Measurements from ENCODE around the gene WASL.
"Not testable (repeated sequence)": the region's sequence is repeated elsewhere in the genome, so short reads cannot be mapped to it uniquely, and the experiment has no call there.

Gene WASL

DNA sequence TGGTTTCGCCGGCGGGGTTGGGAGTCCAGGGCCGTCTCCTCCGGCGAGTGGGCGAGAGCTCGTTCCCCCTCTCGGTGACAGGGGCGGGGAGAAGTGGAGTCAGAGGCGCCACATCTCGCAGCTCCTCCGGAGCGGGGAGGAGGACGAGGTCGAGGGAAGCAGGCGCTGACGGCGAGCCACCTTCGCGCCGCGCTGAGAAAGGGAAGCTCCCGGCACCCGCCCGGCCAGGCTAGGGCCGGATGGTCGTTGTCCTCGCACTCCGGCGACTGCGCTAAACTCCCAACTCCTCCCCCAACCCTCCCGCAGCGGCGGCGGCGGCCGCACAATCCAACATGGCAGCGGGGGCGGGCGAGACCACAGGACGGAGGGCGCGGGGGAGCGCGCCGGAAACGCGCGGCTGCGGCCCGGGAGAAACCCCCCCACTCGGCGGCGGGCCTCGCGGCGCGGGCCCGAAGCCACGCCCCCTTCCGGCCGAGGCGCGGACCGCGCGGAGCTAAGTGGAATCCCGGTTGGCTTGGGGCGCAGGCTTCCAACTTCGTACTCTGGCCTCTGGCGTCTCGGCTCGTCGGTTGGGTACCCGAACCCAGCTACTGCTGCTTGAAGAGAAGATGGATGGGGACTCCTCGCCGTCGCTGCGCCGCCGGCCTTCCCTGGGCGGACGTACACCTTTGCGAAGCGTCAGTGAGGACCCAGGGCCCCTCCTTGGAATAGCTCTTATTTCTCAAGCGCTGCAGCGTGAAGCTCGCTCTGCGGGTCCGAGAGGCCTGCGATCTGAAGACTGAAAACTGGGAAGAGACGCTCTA is at the start of gene WASL:
Gene WASL, minus strand, starts transcription at position 270 of the 803 bp plus-strand sequence. Its CDS starts 269 bp downstream, at position 1.
- peak; percentile 81 for DNase-seq

GRCh38 chr7:123797673-123798531 is 49.1 kb upstream of the WASL start:
- peak; percentile 94 for DNase-seq

GRCh38 chr7:123796568-123796967 is 47.8 kb upstream of the WASL start:
- DNase-seq: no peak

DNA sequence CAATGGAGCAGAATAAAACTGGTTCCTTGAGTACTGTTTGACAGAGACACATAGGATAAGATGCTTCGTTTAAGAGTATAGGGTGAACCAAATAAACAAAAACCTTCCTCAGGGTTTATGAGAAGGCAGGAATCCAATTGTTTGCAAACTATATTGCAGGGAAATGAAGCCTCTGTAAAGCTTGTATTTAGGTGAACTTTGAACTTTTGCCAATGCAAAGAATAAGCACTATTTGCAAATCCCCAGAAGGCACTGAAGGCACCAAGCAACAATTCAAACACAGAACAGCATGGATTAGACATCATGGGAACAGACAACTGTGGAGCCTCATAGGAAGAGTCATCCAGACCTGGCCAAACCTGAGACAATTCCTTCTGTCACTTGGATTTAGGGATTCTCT is 47.1 kb upstream of the WASL start:
- DNase-seq: no peak

GRCh38 chr7:123795116-123795515 is 46.3 kb upstream of the WASL start:
- DNase-seq: not testable (repeated sequence)

DNA sequence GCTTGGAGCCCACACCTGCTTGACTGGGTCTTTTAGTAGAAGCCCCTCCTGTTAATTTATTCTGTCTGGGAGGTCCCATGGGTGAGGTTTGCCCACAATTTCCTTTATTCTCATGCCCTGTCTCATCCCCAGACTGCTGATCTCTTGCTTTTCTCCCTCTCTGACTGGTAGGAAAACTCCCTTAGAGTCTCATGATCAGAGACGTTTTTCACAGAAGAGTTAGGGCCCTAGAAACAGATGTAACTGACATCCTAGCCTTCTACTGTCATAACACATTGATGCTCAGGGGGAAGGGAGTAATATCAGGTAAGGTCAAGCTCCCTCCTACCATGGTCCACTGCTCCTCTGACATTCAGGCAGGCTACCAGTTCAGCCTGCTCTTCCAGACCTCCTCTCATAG is 43.7 kb upstream of the WASL start:
- no peak for DNase-seq

DNA sequence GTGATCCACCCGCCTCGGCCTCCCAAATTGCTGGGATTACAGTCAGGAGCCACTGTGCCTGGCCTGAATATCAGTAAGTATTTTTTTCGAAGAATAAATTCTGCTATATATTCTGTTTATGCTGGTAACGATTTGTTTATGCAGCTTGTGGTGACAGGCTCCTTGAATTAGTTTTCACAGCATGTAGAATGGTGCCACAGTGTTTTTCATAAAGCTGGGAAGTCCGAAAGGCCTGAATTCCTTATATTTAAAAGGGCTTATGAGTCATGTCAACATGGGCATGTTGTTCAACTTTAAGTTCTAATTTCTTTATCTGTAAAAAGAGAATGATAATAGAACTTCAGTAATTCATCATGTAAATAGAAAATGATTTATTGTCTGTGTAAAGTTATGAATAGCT is 42.2 kb upstream of the WASL start:
- no peak for DNase-seq

DNA sequence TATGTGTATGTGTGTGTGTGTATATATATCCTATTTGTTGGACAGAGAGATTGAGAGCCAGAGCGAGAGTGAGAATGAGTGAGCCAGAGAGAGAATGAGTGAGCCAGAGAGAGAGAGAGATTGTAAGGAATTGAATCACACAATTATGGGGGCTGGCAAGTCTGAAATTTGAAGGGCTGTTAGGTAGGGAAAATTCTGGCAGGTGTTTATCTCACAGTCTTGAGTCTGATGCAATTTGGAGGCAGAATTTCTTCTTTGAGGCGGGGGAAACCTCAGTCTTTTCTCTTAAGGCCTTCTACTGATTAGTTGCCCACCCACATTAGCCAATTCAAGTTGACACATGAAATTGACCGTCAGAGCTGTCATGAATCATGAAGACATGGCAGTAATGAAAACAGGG is 41.0 kb upstream of the WASL start:
- peak; percentile 18 for DNase-seq

GRCh38 chr7:123789206-123789784 is 40.5 kb upstream of the WASL start:
- no peak for DNase-seq

DNA sequence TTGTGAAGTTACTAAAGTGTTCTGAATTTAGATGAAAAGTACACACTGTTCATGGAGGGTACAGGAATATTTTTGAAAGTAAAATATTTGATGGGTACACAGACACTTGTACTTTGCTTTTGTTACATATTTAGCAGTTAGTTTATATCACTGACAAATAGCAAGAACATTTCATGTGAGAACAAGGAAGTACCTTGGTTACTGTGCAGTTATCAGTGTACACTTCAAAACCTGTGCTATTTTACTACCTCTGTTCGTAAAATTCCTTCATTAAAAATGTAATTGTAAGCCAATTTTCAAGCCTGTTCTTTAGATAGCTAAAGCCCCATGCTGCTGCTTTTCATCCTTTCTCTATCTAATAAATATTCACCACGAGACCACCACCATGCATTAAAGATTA is 39.8 kb upstream of the WASL start:
- no peak for DNase-seq

DNA sequence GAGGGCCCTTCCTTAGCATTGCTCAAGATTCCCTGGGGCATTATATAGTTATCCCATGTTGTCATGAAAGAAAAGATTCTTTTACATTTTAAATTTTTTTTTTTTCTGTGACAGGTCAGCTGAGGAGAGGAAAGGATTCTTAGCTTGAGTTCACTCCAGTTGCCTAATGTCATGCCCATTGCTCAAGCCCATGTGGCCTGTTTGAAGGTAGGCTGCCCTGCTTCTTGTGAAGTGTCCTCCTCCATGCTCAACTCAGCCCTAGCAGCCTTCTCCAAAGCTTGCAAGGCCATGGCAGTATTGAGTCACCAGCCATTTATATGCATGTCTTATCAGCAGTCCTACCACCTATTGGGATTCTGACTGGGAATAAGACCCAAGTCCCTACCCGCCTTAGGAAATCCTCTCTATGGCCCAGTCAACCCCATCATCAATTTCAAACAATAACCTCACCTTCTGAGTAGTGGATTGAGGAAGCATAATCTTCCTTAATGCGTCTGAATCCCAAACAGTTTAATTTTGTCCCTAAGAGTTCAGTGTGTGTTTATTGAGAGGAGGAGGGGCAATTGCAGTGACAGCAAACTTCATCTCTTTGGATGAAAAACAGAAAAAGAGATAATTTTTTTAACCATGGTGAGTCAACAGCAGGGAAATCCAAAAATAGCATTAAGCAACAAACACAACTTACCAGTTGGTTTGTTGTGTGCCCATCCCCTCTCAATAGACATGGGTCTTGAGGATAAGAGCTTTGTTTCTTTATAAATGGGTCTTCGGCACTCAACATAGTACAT is 38.6 kb upstream of the WASL start:
- peak; percentile 25 for DNase-seq

- DNase-seq: no peak
Observed at GRCh38 chr7:123784263-123784662, 35.5 kb upstream of the WASL start.

GRCh38 chr7:123783820-123784219 is 35.0 kb upstream of the WASL start:
- DNase-seq: no peak

GRCh38 chr7:123782071-123782798 is 33.4 kb upstream of the WASL start:
- peak; percentile 57 for DNase-seq

DNA sequence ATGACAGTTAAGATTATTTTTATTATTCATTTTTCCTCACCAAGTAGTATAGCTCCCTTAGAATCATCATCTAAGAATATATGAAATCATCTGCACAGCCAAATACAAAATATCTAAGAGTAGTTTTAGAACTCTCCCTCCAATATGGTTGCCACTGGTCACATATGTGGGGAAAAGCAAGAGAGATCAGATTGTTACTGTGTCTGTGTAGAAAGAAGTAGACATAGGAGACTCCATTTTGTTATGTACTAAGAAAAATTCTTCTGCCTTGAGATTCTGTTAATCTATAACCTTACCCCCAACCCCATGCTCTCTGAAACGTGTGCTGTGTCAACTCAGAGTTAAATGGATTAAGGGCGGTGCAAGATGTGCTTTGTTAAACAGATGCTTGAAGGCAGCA is 31.7 kb upstream of the WASL start:
- not testable (repeated sequence) for DNase-seq

DNA sequence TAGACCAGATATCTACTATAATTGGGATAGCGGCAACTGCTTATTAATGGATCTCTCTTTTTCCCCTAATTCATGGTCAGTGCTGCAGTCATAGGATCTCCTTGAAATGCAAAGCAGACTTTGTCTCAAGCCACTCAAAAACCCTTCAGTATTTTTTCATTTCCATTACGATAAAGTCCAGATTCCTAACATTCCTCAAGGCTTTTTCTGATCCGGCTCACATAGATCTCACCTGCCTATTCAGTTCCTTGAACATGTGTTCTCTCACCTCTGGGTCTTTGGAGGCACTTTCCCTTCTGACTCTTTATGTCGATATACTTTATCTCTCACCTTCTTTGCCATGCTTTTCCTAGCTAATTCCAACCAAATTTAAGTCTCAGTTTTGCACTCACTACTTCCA is 25.7 kb upstream of the WASL start:
- no peak for DNase-seq

- no peak for DNase-seq
Observed at GRCh38 chr7:123773481-123773880, 24.7 kb upstream of the WASL start.

- no peak for DNase-seq
Observed at GRCh38 chr7:123772652-123773051, 23.8 kb upstream of the WASL start.

DNA sequence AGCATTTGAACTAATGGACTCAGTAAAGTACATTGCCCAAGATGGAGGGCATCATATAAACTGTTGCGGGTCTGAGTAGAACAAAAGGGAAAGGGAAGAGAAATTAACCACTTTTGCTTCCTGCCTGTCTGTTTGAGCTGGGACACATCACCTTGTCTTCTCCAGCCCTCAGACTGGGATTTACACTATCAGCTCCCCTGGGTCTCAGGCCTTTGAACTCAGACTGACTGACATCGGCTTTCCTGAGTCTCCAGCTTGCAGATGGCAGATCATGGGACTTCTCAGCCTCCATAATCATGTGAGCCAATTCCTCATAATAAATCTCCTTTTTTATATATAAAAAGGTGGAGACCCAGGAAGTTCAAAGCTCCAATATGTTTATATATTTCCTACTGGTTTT is 23.0 kb upstream of the WASL start:
- DNase-seq: no peak

DNA sequence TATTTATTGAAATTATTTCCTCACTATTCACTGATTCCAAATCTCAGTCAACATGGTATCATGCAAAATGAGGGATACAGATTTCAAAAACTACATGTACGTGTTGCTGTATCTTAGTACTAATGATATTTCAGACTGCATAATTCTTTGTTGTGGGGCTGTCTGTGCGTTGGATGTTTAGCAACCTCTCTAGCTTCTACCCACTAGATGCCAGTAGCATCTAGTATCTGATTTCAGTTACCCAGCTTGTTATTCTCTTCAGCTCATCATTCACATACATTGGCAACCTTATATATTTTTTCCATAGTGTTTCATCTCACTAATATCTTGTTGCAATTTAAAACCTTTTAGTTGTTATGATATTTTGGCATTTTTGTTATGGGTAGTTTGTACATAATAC is 22.5 kb upstream of the WASL start:
- no peak for DNase-seq

GRCh38 chr7:123770378-123770777 is 21.6 kb upstream of the WASL start:
- peak; percentile 92 for DNase-seq

GRCh38 chr7:123769371-123769770 is 20.6 kb upstream of the WASL start:
- peak; percentile 80 for DNase-seq
